GM18511 (cell line): ENCODE measurements around the gene MRPL20.
"Not testable (repeated sequence)": the region's sequence is repeated elsewhere in the genome, so short reads cannot be mapped to it uniquely, and the experiment has no call there.

Experiments
- ATAC-seq: cut with Tn5 transposase; IDR thresholded peaks from one replicate; pipeline ENCODE4 v1.9.1; 2021; ENCODE audit warnings: mild to moderate bottlenecking, moderate library complexity; ENCODE audit not compliant: unreplicated experiment

The MRPL20 gene

GRCh38 chr1:1406821-1407635 lies at the start of gene MRPL20:
MRPL20 (minus strand) TSS chr1:1407293; CDS start chr1:1407217, 76 bp downstream.
- ATAC-seq = peak; percentile 93

GRCh38 chr1:1456683-1457255 lies 49.7 kb upstream of the MRPL20 start:
- not testable (repeated sequence) for ATAC-seq

DNA sequence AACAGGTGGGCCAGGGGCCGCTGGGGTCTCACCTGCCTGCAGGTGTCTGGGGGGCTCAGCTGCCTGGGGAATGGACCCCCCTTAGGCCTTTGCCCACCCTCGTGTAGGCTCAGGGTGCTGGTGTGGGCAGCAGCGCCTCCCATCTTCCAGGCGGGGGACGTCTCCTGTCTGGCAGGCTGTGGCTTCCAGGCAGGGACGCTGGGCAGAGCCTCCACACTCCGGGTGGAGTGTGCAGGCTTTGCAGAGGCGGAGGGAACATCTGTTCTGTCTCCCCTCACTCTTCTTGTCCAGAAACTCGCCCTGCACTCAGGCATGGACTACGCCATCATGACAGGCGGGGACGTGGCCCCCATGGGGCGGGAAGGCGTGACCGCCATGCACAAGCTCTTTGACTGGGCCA lies 48.8 kb upstream of the MRPL20 start:
- not testable (repeated sequence) for ATAC-seq

- ATAC-seq = no peak
These were observed 48.3 kb upstream of the MRPL20 start for GRCh38 chr1:1455366-1455884.

DNA sequence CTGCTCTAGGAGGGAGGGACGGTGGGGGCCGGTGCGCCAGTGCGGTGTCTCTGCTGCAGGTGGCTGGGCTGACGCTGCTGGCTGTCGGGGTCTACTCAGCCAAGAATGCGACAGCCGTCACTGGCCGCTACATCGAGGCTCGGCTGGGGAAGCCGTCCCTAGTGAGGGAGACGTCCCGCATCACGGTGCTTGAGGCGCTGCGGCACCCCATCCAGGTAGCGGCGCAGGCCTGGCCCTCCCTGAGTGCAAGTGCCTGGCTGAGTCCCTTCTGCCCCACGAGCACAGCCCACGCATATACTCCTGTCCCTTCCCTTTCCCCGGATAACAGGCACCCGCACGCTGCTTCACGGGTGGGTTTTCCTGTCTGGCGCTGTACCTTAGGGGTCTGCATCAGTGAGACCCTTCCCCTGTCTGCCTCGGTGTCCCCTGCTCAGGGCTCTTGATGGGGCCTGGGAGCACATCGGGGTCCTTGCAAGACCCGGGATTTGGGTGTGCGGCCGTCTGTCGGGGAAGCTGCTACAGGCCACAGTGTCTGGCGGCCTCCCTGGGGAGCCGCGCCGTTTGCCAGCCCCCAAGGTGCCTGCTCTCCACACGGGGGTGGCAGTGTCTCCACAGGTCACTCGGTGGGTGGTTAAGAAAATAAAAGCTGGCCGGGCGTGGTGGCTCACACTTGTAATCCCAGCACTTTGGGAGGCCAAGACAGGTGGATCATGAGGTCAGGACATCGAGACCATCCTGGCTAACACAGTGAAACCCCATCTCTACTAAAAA lies 47.4 kb upstream of the MRPL20 start:
- not testable (repeated sequence) for ATAC-seq

GRCh38 chr1:1452882-1453281 lies 45.8 kb upstream of the MRPL20 start:
- ATAC-seq = no peak

- not testable (repeated sequence) for ATAC-seq
These were observed 45.3 kb upstream of the MRPL20 start for GRCh38 chr1:1452365-1452739.

- no peak for ATAC-seq
These were observed 44.7 kb upstream of the MRPL20 start for GRCh38 chr1:1451696-1452364.

DNA sequence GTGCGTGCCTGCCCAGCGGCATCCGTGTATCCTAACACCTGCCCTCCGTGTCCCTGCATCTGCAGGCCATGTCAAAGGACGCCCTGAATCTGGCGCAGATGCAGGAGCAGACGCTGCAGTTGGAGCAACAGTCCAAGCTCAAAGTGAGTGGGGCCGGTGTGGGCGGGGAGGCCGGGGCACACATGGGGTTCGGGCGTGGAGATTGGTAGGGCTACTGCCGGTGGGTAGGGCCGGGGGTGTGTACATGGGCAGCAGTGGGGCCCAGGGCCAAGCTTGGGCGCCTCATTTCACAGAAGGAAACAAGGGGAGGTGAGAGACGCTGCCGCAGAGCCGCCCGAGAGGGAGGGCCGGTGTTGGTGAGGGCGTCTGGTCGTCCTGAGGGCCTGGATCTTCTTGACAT lies 43.5 kb upstream of the MRPL20 start:
- not testable (repeated sequence) for ATAC-seq

GRCh38 chr1:1449099-1449739 lies 42.1 kb upstream of the MRPL20 start, which contains the start of gene ATAD3C:
ATAD3C (plus strand) TSS chr1:1449689; CDS start chr1:1450684, 995 bp downstream.
- no peak for ATAC-seq

- not testable (repeated sequence) for ATAC-seq
These were observed 39.5 kb upstream of the MRPL20 start for GRCh38 chr1:1446631-1447030.

DNA sequence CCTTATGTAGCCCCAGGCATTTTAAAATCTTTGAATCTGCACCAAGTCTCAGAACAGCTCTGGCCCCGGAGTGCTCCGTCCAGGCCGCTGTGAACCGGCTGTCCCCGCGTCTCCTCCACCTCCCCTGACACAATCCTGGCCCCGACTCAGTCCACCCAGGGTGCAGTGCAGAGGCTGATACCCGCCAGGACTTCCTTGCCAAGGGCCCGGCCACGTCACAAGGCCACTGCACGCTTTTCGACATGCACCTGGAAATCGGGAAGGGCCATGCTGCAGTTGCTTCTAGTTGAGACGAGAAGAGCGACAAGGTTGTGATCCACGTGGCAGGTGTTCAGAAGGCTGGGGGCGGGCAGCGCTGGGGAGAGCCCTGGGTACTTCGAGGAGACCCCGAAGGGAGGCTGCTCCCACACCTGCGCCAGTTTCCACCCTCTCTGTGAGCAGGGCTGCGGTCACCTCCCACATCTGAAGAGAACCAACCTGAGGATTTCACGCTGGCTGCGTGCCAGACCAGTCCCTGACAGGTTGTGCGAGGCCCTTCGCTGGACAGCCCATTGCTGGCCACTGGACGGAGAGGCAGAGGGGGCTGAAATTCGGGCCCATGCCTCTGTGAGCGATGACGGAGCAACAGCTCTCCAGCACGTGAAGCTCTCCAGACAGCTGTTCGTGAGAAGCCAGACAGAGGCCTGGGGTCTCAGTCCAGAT lies 35.1 kb upstream of the MRPL20 start:
- ATAC-seq = no peak

GRCh38 chr1:1441002-1441888 lies 34.2 kb upstream of the MRPL20 start:
- ATAC-seq = no peak

GRCh38 chr1:1440262-1441001 lies 33.3 kb upstream of the MRPL20 start:
- ATAC-seq = no peak

DNA sequence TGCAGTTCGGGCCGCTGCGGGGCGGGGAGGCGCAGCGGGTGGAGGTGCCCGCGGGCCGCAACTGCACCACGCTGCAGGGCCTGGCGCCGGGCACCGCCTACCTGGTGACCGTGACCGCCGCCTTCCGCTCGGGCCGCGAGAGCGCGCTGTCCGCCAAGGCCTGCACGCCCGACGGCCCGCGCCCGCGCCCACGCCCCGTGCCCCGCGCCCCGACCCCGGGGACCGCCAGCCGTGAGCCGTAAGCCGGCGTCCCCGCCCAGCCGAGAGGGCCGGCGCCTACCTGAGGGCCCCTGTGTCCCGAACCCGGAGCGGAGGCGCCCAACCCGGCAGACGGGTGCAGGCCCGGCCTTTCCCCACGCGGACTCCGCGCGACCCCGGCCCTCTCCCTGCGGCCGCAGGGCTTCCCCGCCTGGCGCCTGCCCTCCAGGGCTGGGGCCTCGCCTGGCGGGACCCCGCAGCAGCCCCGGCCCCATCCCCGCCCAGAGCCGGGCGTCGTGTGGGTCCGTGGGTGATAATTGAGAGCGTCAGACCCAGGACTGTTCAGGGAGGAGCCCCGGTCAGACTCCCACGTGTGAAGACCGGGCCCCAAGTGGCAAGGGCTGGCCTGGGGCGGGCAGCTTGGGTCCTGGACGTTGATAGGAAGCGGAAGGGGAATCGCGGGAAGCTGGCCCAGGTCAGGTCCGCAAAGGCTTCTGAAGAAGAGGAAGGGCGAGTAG lies 32.6 kb upstream of the MRPL20 start:
- ATAC-seq = no peak

- ATAC-seq = no peak
These were observed 31.7 kb upstream of the MRPL20 start for GRCh38 chr1:1438531-1439381.
